ENCODE results near the gene SOAT1.

The SOAT1 gene

GRCh38 chr1:179298952-179299351 lies 5.4 kb downstream of the SOAT1 start:
- TF ChIP-seq SP1 (IDR thresholded peaks at IDR 0.05) (no peak), NFRKB (IDR thresholded peaks at IDR 0.05) (no peak), FOXM1 (IDR thresholded peaks at IDR 0.05; ENCODE audit: borderline replicate concordance) (no peak), ZNF384 (IDR thresholded peaks at IDR 0.05) (no peak), LEF1 (IDR thresholded peaks at IDR 0.05; ENCODE audit: borderline replicate concordance) (no peak), CTBP1 (IDR thresholded peaks at IDR 0.05; ENCODE audit: borderline replicate concordance) (no peak), ARNT (IDR thresholded peaks at IDR 0.05) (no peak)
- DNase-seq (ENCODE audit: extremely low spot score): no peak
- ChIA-PET CTCF (no interaction called here), POLR2A (no interaction called here)

- ChIA-PET POLR2A (no interaction called here), CTCF (no interaction called here)
- DNase-seq (ENCODE audit: extremely low spot score): no peak
- TF ChIP-seq CTBP1 (IDR thresholded peaks at IDR 0.05; ENCODE audit: borderline replicate concordance) (no peak), HDGF (IDR thresholded peaks at IDR 0.05; ENCODE audit: borderline replicate concordance) (no peak), SP1 (IDR thresholded peaks at IDR 0.05) (no peak), FOXK2 (IDR thresholded peaks at IDR 0.05) (no peak), TARDBP (IDR thresholded peaks at IDR 0.05) (no peak), FOXA1 (IDR thresholded peaks at IDR 0.05) (no peak), LEF1 (IDR thresholded peaks at IDR 0.05; ENCODE audit: borderline replicate concordance) (no peak)
These were observed 6.5 kb downstream of the SOAT1 start for GRCh38 chr1:179300112-179300511.

- no peak for DNase-seq (ENCODE audit: extremely low spot score)
- POLR2A ChIA-PET: no interaction called here
- no peak for TF ChIP-seq FOXK2 (IDR thresholded peaks at IDR 0.05)
- no peak for TF ChIP-seq HDGF (IDR thresholded peaks at IDR 0.05; ENCODE audit: borderline replicate concordance)
- no peak for TF ChIP-seq TARDBP (IDR thresholded peaks at IDR 0.05)
- TF ChIP-seq FOXM1 (IDR thresholded peaks at IDR 0.05; ENCODE audit: borderline replicate concordance): no peak
- TF ChIP-seq FOXA1 (IDR thresholded peaks at IDR 0.05): no peak
- no peak for TF ChIP-seq ELF4 (IDR thresholded peaks at IDR 0.05)
- TF ChIP-seq L3MBTL2 (conservative IDR thresholded peaks at IDR 0.05): no peak
- no peak for TF ChIP-seq CTBP1 (IDR thresholded peaks at IDR 0.05; ENCODE audit: borderline replicate concordance)
- TF ChIP-seq LEF1 (IDR thresholded peaks at IDR 0.05; ENCODE audit: borderline replicate concordance): no peak
- no peak for TF ChIP-seq NFRKB (IDR thresholded peaks at IDR 0.05)
- CTCF ChIA-PET: interaction anchor here (0.6 kb wide), 1 partner anchor 23 kb away, joined by 3 read pairs; no protein-coding TSS in a partner anchor
These were observed 8.5 kb downstream of the SOAT1 start for GRCh38 chr1:179302070-179302469.

- DNase-seq (ENCODE audit: extremely low spot score): no peak
- TF ChIP-seq PKNOX1 (IDR thresholded peaks at IDR 0.05): peak; percentile 82
- no peak; the same call in 1 of the 2 replicates for TF ChIP-seq CTBP1 (IDR thresholded peaks at IDR 0.05; ENCODE audit: borderline replicate concordance)
- no peak for TF ChIP-seq HDGF (IDR thresholded peaks at IDR 0.05; ENCODE audit: borderline replicate concordance)
- TF ChIP-seq FOXA1 (IDR thresholded peaks at IDR 0.05): peak; percentile 4; the same call in 1 of the 2 replicates
- no peak for TF ChIP-seq ELF4 (IDR thresholded peaks at IDR 0.05)
- TF ChIP-seq BHLHE40 (IDR thresholded peaks at IDR 0.05; ENCODE audit: borderline replicate concordance): no peak
- TF ChIP-seq LEF1 (IDR thresholded peaks at IDR 0.05; ENCODE audit: borderline replicate concordance): no peak
- no peak for TF ChIP-seq FOXM1 (IDR thresholded peaks at IDR 0.05; ENCODE audit: borderline replicate concordance)
- no peak for TF ChIP-seq SUZ12 (IDR thresholded peaks at IDR 0.05)
- TF ChIP-seq L3MBTL2 (conservative IDR thresholded peaks at IDR 0.05): no peak
- ChIA-PET POLR2A (interaction anchor here (1.1 kb wide), 1 partner anchor 10 kb away, joined by 4 read pairs; the partner anchor contains the start of gene SOAT1), CTCF (no interaction called here)
These were observed 9.7 kb downstream of the SOAT1 start for GRCh38 chr1:179303200-179303785.

- POLR2A ChIA-PET: no interaction called here
- TF ChIP-seq CTBP1 (IDR thresholded peaks at IDR 0.05; ENCODE audit: borderline replicate concordance) (no peak), HDGF (IDR thresholded peaks at IDR 0.05; ENCODE audit: borderline replicate concordance) (no peak), PKNOX1 (IDR thresholded peaks at IDR 0.05) (no peak), LEF1 (IDR thresholded peaks at IDR 0.05; ENCODE audit: borderline replicate concordance) (no peak), L3MBTL2 (conservative IDR thresholded peaks at IDR 0.05) (no peak), NFRKB (IDR thresholded peaks at IDR 0.05) (no peak), BHLHE40 (IDR thresholded peaks at IDR 0.05; ENCODE audit: borderline replicate concordance) (no peak), ELF4 (IDR thresholded peaks at IDR 0.05) (no peak), SUZ12 (IDR thresholded peaks at IDR 0.05) (no peak), TARDBP (IDR thresholded peaks at IDR 0.05) (no peak), ARNT (IDR thresholded peaks at IDR 0.05) (no peak), FOXK2 (IDR thresholded peaks at IDR 0.05) (no peak), ZNF384 (IDR thresholded peaks at IDR 0.05) (no peak), FOXA1 (IDR thresholded peaks at IDR 0.05) (no peak), SP1 (IDR thresholded peaks at IDR 0.05) (no peak)
- CTCF ChIA-PET: no interaction called here
- no peak for DNase-seq (ENCODE audit: extremely low spot score)
These were observed 11.9 kb downstream of the SOAT1 start for GRCh38 chr1:179305450-179305849.

GRCh38 chr1:179310291-179310690 lies 16.7 kb downstream of the SOAT1 start:
- no peak for DNase-seq (ENCODE audit: extremely low spot score)
- POLR2A ChIA-PET: interaction anchor here (0.7 kb wide), 1 partner anchor 16 kb away, joined by 3 read pairs; no protein-coding TSS in a partner anchor
- TF ChIP-seq ELF4 (IDR thresholded peaks at IDR 0.05) (no peak), CTBP1 (IDR thresholded peaks at IDR 0.05; ENCODE audit: borderline replicate concordance) (no peak), FOXK2 (IDR thresholded peaks at IDR 0.05) (no peak), LEF1 (IDR thresholded peaks at IDR 0.05; ENCODE audit: borderline replicate concordance) (no peak), BHLHE40 (IDR thresholded peaks at IDR 0.05; ENCODE audit: borderline replicate concordance) (no peak), SP1 (IDR thresholded peaks at IDR 0.05) (no peak), FOXA1 (IDR thresholded peaks at IDR 0.05) (no peak), SUZ12 (IDR thresholded peaks at IDR 0.05) (no peak), ZNF384 (IDR thresholded peaks at IDR 0.05) (no peak), L3MBTL2 (conservative IDR thresholded peaks at IDR 0.05) (no peak), NFRKB (IDR thresholded peaks at IDR 0.05) (no peak), HDGF (IDR thresholded peaks at IDR 0.05; ENCODE audit: borderline replicate concordance) (no peak), PKNOX1 (IDR thresholded peaks at IDR 0.05) (no peak), ARNT (IDR thresholded peaks at IDR 0.05) (no peak)
- CTCF ChIA-PET: no interaction called here

Data from HEK293T (cell line).